Nephron progenitor cell (in vitro differentiated cells): ENCODE measurements around the gene WNT5B.

ENCODE experiments used
- DNase-seq: peaks from one replicate; pipeline ENCODE4 v3.0.0; 2021
- H3K27ac Mint-ChIP-seq: 2 replicates; pipeline ENCODE4 v1.8.0; 2021; ENCODE audit warnings: mild to moderate bottlenecking, moderate library complexity, mixed read lengths
- H3K27me3 Mint-ChIP-seq: 2 replicates; pipeline ENCODE4 v1.8.0; 2021; ENCODE audit warnings: mild to moderate bottlenecking, low read depth, mixed read lengths; ENCODE audit not compliant: poor library complexity
- H3K36me3 Mint-ChIP-seq: 2 replicates; pipeline ENCODE4 v1.8.0; 2021; ENCODE audit warnings: low read depth, mixed read lengths
- H3K4me1 Mint-ChIP-seq: 2 replicates; pipeline ENCODE4 v1.8.0; 2021; ENCODE audit warnings: mixed read lengths
- H3K4me3 Mint-ChIP-seq: 2 replicates; pipeline ENCODE4 v1.8.0; 2021; ENCODE audit warnings: mild to moderate bottlenecking, moderate library complexity, mixed read lengths
- H3K9me3 Mint-ChIP-seq: 2 replicates; pipeline ENCODE4 v1.8.0; 2021; ENCODE audit warnings: mild to moderate bottlenecking, moderate library complexity, mixed read lengths
- TF ChIP-seq, protein P1 (sequence below): fragments of 200-600 bp; sonication (generic); IDR thresholded peaks from 2 replicates; pipeline ENCODE4 v1.5.0; 2021; ENCODE audit warnings: antibody characterized with exemption

WNT5B gene

DNA sequence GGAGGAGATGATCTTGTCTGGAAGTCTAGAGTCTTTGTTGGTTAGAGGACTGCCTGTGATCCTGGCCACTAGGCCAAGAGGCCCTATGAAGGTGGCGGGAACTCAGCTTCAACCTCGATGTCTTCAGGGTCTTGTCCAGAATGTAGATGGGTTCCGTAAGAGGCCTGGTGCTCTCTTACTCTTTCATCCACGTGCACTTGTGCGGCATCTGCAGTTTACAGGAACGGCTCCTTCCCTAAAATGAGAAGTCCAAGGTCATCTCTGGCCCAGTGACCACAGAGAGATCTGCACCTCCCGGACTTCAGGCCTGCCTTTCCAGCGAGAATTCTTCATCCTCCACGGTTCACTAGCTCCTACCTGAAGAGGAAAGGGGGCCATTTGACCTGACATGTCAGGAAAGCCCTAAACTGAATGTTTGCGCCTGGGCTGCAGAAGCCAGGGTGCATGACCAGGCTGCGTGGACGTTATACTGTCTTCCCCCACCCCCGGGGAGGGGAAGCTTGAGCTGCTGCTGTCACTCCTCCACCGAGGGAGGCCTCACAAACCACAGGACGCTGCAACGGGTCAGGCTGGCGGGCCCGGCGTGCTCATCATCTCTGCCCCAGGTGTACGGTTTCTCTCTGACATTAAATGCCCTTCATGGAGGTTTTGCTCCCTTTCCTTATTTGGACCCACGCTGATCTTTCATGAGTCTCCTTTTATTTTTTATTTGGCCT lies 17.7 kb downstream of the WNT5B start:
- Mint-ChIP-seq H3K27ac (peak overlapping the region; percentile 26), H3K4me1 (peaks cover 36% of the 10 kb centered on the region), H3K9me3 (no peaks in the 10 kb centered on the region), H3K36me3 (peaks cover 70% of the 10 kb centered on the region), H3K27me3 (peaks cover 3% of the 10 kb centered on the region), H3K4me3 (no peak overlapping the region)
- TF ChIP-seq, protein P1, sequence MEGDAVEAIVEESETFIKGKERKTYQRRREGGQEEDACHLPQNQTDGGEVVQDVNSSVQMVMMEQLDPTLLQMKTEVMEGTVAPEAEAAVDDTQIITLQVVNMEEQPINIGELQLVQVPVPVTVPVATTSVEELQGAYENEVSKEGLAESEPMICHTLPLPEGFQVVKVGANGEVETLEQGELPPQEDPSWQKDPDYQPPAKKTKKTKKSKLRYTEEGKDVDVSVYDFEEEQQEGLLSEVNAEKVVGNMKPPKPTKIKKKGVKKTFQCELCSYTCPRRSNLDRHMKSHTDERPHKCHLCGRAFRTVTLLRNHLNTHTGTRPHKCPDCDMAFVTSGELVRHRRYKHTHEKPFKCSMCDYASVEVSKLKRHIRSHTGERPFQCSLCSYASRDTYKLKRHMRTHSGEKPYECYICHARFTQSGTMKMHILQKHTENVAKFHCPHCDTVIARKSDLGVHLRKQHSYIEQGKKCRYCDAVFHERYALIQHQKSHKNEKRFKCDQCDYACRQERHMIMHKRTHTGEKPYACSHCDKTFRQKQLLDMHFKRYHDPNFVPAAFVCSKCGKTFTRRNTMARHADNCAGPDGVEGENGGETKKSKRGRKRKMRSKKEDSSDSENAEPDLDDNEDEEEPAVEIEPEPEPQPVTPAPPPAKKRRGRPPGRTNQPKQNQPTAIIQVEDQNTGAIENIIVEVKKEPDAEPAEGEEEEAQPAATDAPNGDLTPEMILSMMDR = no peak
- DNase-seq = no peak

DNA sequence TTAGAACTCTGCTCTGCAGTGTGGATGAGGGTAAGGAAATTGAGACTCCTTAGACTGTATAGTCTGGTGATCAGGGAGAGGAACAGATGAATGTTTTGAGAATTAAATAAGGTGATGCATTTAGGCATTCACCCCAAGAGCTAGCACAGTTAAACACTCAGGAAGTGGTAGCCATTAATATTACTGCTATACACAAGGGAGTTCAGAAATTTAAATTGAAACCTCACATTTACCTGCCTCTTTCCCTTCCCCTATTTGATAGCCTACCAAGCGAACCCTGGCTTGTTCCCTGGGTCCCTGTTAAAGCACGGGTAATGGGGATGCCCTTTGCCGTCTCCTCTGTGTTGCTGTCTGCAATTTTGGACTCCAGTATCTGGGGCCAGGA lies 18.2 kb downstream of the WNT5B start:
- peak overlapping the region; percentile 5 for H3K27ac Mint-ChIP-seq
- no peaks in the 10 kb centered on the region for H3K9me3 Mint-ChIP-seq
- peaks cover 31% of the 10 kb centered on the region for H3K4me1 Mint-ChIP-seq
- H3K36me3 Mint-ChIP-seq = peaks cover 64% of the 10 kb centered on the region
- H3K4me3 Mint-ChIP-seq = no peak overlapping the region
- TF ChIP-seq, protein P1 = no peak
- H3K27me3 Mint-ChIP-seq = peaks cover 1% of the 10 kb centered on the region
- DNase-seq = no peak

DNA sequence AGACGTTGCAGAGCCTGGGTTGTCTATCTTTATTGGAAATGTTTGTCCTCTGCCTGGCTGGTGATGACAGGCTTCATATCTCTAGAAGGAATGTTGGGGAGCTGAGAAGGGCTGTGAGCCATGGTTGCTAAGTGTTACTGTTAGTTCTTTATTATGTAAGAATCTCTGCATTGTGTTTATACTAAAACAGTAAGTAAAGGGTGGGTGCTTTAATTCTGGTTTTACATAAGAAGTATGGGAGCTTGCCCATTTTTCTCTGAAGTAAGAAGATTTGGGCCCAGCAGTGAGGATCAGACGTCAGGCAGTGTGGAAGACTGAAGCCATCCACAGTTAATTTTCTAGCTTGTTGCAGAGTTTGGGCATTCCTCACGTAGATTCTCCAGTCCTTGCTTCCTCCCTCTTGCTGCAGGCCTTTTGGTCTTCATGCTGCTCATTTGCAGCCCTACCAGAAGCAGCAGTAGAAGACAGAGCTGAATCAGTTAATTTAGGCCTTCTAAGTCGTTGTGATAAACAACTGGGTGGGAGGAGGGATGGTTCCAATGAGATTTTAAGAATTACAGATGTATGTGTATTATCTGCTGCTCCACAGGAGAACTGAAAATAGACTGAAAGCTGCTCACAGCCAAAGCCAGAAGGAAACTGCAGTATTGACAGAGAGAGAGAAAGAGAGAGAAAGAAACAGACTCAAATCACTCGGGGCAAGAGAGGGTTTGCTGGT lies 21.4 kb downstream of the WNT5B start:
- Mint-ChIP-seq H3K4me1 (peaks cover 28% of the 10 kb centered on the region), H3K27me3 (peaks cover 9% of the 10 kb centered on the region), H3K27ac (peak overlapping the region; percentile 14), H3K36me3 (peaks cover 40% of the 10 kb centered on the region), H3K9me3 (no peaks in the 10 kb centered on the region), H3K4me3 (no peak overlapping the region)
- TF ChIP-seq, protein P1 = no peak
- no peak for DNase-seq

DNA sequence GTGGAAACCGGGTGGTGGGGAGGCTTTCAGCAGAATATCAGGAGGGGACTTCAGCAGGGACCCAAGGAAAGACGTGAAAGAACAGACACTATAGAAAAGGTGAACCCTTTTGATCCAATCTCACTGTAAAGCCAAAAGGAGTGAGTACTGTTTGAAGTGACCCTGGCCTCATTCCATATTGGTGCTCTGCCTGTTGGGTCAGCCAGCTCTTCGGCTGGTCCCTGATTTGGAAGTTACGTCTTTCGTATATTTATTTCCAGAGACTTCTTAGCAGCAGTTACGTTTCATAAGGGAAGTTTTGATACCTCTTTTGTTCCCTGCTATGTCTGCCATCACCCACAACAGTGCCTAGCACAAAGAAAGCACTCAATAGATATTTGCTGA lies 21.9 kb downstream of the WNT5B start:
- no peak for DNase-seq
- H3K36me3 Mint-ChIP-seq = peaks cover 35% of the 10 kb centered on the region
- TF ChIP-seq, protein P1 = no peak
- H3K9me3 Mint-ChIP-seq = no peaks in the 10 kb centered on the region
- peaks cover 9% of the 10 kb centered on the region for H3K27me3 Mint-ChIP-seq
- no peak overlapping the region for H3K4me3 Mint-ChIP-seq
- peak overlapping the region; percentile 14 for H3K27ac Mint-ChIP-seq
- peaks cover 28% of the 10 kb centered on the region for H3K4me1 Mint-ChIP-seq

DNA sequence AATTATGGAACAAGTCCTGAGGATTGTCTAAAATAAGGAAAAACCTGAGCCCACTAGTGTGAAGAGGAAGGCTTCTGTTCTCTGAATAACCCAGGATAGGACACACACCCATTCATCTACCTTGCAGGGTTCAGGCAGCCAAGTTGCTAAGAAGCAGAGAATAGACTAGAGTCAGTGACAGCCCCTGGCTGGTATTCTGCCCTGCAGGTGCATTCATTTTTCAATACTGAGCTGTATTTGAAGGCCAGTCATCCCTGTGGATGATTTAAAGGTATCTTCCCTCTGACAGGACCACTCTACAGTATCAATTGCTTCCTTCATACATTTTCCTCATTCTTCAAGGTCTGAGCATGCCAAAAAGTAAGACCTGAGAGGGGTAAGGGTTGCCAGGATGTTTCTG lies 22.9 kb downstream of the WNT5B start:
- Mint-ChIP-seq H3K27me3 (peaks cover 9% of the 10 kb centered on the region), H3K4me3 (no peak overlapping the region), H3K36me3 (peaks cover 25% of the 10 kb centered on the region), H3K9me3 (no peaks in the 10 kb centered on the region), H3K27ac (no peak overlapping the region), H3K4me1 (peaks cover 20% of the 10 kb centered on the region)
- no peak for DNase-seq
- TF ChIP-seq, protein P1 = no peak
